ENCODE measurements around the gene SGSM1. TPM values are rescaled to one million over a fixed set of nuclear protein-coding genes. Genes with fewer than 3 reads are reported as not detected.
A peak's percentile ranks its signal among the peaks of the same experiment; 100 is the strongest.

Gene SGSM1
- total RNA-seq, 2 donors from 2014 or later, result 3.6 to 4.6 TPM

DNA sequence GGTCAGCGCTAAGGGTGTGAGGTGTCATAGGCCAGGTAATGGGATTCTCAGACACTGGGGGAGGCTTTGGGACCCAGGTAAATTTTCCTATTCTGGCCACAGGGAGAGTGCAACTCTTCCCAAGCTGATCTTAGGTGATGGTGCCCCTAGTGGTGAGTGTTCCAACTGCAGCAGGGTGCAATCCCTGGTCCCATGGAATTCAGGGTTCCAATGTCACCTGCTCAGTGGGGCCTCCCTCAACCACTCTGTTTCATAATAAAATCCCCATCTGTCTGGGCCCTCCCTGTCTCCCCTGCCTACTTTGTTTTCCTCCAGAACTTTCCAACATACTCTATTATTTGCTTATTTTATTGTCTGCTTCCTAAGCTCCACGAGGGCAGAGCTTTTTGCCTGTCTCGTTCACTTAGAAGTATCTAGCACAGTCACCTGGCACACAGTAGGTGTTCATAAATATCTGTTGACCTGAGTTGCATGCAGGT is 2.9 kb upstream of the SGSM1 start:
- TF ChIP-seq POLR2A (IDR thresholded peaks at IDR 0.05) (no peak), CTCF (IDR thresholded peaks at IDR 0.05) (peak; percentile 69 to 97 (median 80))
- DNase-seq, result peak; percentile 51 to 76 (median 69)

GRCh38 chr22:24806663-24807001 is 621 bp downstream of the SGSM1 start:
- 31 to 33% methylated on average over 4 to 11 of the region's 11 CpGs for WGBS, 2 donors
- H3K4me1 ChIP-seq, result peaks cover 26% of the 10 kb centered on the region
- no peak for DNase-seq
- H3K4me3 ChIP-seq, result peak overlapping the region; percentile 37 to 47
- no peak for ATAC-seq
- TF ChIP-seq POLR2A (IDR thresholded peaks at IDR 0.05), result no peak
- TF ChIP-seq CTCF (IDR thresholded peaks at IDR 0.05), result no peak
- no peaks in the 10 kb centered on the region for H3K36me3 ChIP-seq (replicated peaks in 1 of 2; ENCODE audit: insufficient read depth in 1 of 2, low read depth in 2 of 2)
- H3K27me3 ChIP-seq, result no peaks in the 10 kb centered on the region
- no peaks in the 10 kb centered on the region for H3K9me3 ChIP-seq
- peak overlapping the region in 3 of 4 donors; percentile 66 to 74 (median 68) for H3K27ac ChIP-seq
- intact Hi-C loops (cut with DNase I), result no loop called here

More for the DNA sequence above, 2.9 kb upstream of the SGSM1 start:
- no peaks in the 10 kb centered on the region for H3K36me3 ChIP-seq (replicated peaks in 1 of 2; ENCODE audit: insufficient read depth in 1 of 2, low read depth in 2 of 2)
- H3K9me3 ChIP-seq, result no peaks in the 10 kb centered on the region
- no peaks in the 10 kb centered on the region for H3K27me3 ChIP-seq
- ATAC-seq, result peak; percentile 25
- H3K4me3 ChIP-seq, result no peak overlapping the region
- H3K4me1 ChIP-seq, result peaks cover 14% of the 10 kb centered on the region
- no peak overlapping the region for H3K27ac ChIP-seq
- intact Hi-C loops (cut with DNase I), result no loop called here
- 67 to 68% methylated on average over 3 of the region's 3 CpGs for WGBS, 2 donors

DNA sequence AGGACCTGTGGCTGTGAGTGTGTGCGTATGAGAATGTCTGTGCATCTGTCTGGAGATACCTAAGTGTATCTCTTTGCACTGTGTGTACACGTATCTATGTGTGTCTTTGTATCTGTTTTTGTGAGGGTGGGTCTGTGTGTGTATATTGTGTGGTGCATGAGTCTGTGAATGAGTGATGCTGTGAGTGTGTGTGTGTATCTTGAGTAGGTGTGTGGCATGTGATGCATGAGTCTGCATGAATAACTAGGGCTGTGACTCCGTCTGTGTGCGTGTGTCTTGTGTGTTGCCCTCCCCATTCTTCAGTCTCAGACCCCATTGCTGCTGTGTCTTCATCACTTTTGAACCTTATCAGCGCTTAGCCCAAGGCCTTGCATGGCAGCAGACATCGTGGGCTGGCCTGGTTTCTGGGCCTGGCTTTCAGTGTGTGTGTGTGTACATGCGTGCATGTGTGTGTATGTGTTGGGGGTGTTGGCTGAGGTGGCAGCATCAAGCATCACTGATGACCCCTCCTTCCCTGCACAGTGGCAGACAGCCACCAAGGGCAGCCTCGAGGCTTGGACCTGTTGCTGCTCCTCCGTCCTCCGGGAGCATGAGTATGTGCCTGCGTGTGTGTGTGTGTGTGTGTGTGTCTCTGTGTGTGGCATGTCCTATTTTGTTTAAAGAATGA is 1.4 kb downstream of the SGSM1 start:
- whole genome bisulfite sequencing, 2 donors, result 54 to 63% methylated on average over 6 to 11 of the region's 11 CpGs
- H3K36me3 ChIP-seq (replicated peaks in 1 of 2; ENCODE audit: insufficient read depth in 1 of 2, low read depth in 2 of 2), result no peaks in the 10 kb centered on the region
- H3K4me3 ChIP-seq, result no peak overlapping the region
- intact Hi-C loops (cut with DNase I), result no loop called here
- no peaks in the 10 kb centered on the region for H3K27me3 ChIP-seq
- peak in 2 of 4 donors; percentile 35 to 39 for DNase-seq
- peak overlapping the region in 1 of 4 donors; percentile 68 for H3K27ac ChIP-seq
- TF ChIP-seq CTCF (IDR thresholded peaks at IDR 0.05) (no peak), POLR2A (IDR thresholded peaks at IDR 0.05) (no peak)
- peaks cover 26% of the 10 kb centered on the region for H3K4me1 ChIP-seq
- no peaks in the 10 kb centered on the region for H3K9me3 ChIP-seq
- ATAC-seq, result no peak

GRCh38 chr22:24809331-24809730 is 3.3 kb downstream of the SGSM1 start:
- ATAC-seq (no peak), DNase-seq (peak in 2 of 4 donors; percentile 42 to 53)
- H3K27ac ChIP-seq, result no peak overlapping the region
- peaks cover 30% of the 10 kb centered on the region for H3K4me1 ChIP-seq
- no peaks in the 10 kb centered on the region for H3K9me3 ChIP-seq
- no peak overlapping the region for H3K4me3 ChIP-seq
- H3K27me3 ChIP-seq, result no peaks in the 10 kb centered on the region
- intact Hi-C loops (cut with DNase I), result no loop called here
- 19 to 33% methylated on average over 1 to 2 of the region's 2 CpGs for WGBS, 2 donors
- no peaks in the 10 kb centered on the region for H3K36me3 ChIP-seq (replicated peaks in 1 of 2; ENCODE audit: insufficient read depth in 1 of 2, low read depth in 2 of 2)
- TF ChIP-seq POLR2A (IDR thresholded peaks at IDR 0.05), result no peak
- TF ChIP-seq CTCF (IDR thresholded peaks at IDR 0.05), result no peak
